Measurements from ENCODE around the gene LAMC1.

Gene LAMC1

DNA sequence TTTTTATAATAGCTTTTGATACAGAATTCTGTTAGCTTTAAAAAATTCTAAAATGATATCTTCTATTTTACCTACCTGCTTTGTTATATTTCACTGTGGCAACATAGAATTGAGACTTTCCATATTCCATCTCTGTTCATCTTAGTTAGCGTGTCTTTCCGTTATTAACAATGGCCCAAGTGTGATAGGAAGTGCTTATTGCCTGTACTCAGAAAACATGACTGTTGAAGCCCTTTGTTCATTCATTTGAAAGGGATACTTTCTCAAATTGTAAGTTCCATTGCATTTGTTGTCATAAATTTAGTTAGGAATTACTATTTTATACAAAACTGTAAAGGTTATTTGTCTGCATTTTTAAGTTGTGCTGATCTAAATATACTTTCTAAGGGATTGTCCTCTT is 73.1 kb downstream of the LAMC1 start:
- Histone ChIP-seq H3K36me3 (replicated peaks in 1 of 2; ENCODE audit: control insufficient read depth in 2 of 2, insufficient read depth in 2 of 2, low read length in 2 of 2) (peaks cover 0 to 23% of the 10 kb centered on the region in 2 donors), H3K9ac (ENCODE audit: low read depth, low read length, poor library complexity) (no peak overlapping the region), H3K4ac (ENCODE audit: low read length) (no peak overlapping the region), H3K4me1 (ENCODE audit: control insufficient read depth in 2 of 2, insufficient read depth in 1 of 2, low read depth in 1 of 2, low read length in 2 of 2) (peaks cover 13 to 17% of the 10 kb centered on the region in 2 donors), H2AFZ (ENCODE audit: low read length) (no peak overlapping the region), H3K79me1 (ENCODE audit: low read depth, low read length) (no peaks in the 10 kb centered on the region), H3K4me2 (ENCODE audit: insufficient read depth, low read length, poor library complexity, severe bottlenecking) (no peak overlapping the region), H2BK12ac (ENCODE audit: low read length) (no peak overlapping the region), H4K8ac (ENCODE audit: low read depth, low read length) (no peak overlapping the region), H3K14ac (ENCODE audit: low read length) (no peak overlapping the region), H3K18ac (ENCODE audit: low read length) (no peak overlapping the region), H4K91ac (ENCODE audit: low read depth, low read length, poor library complexity) (no peak overlapping the region), H3K9me3 (replicated peaks in 1 of 2; ENCODE audit: control insufficient read depth in 2 of 2, insufficient read depth in 1 of 2, low read depth in 1 of 2, low read length in 2 of 2) (no peaks in the 10 kb centered on the region), H3K27me3 (ENCODE audit: control insufficient read depth in 3 of 3, insufficient read depth in 3 of 3, low read depth in 1 of 3, low read length in 3 of 3) (no peaks in the 10 kb centered on the region), H3K23ac (ENCODE audit: low read depth, low read length, poor library complexity) (no peak overlapping the region), H3K4me3 (ENCODE audit: low read length in 2 of 2) (no peak overlapping the region), H3K27ac (replicated peaks; ENCODE audit: low read length) (no peak overlapping the region), H2BK15ac (ENCODE audit: low read length) (no peak overlapping the region), H2BK120ac (ENCODE audit: low read depth, low read length) (no peak overlapping the region), H2AK5ac (ENCODE audit: low read depth, low read length) (no peak overlapping the region), H2BK5ac (ENCODE audit: low read length) (no peak overlapping the region)
- DNase-seq (ENCODE audit: low spot score), result no peak
- no CpG with 5 or more reads among the region's 2 CpGs for WGBS, 2 donors (ENCODE audit: extremely low coverage in 2 of 2, insufficient read length in 2 of 2, insufficient replicate concordance in 1 of 2)

DNA sequence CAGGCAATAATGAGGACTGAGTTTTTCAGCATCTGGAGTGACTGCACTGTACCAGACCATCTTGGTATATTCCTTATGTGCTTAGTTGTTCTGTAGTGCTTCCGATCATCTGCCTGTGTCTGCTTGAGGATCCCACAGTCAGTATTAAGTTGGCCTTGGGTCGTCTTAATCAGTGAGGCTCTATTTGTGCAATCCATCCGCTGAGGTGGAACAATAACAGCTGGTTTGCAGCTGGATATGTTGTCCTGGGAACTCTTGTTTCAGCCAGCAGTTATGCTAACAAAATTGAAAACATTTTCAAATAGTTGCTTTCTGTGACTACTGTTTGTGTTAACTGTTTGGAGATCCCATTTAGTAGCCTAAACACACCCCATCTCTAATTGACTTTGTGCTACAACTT is 73.7 kb downstream of the LAMC1 start:
- Histone ChIP-seq H3K27ac (replicated peaks; ENCODE audit: low read length) (no peak overlapping the region), H2BK120ac (ENCODE audit: low read depth, low read length) (no peak overlapping the region), H2BK12ac (ENCODE audit: low read length) (peak overlapping the region; percentile 41), H3K79me1 (ENCODE audit: low read depth, low read length) (no peaks in the 10 kb centered on the region), H3K14ac (ENCODE audit: low read length) (no peak overlapping the region), H3K9ac (ENCODE audit: low read depth, low read length, poor library complexity) (no peak overlapping the region), H2BK5ac (ENCODE audit: low read length) (no peak overlapping the region), H2AFZ (ENCODE audit: low read length) (no peak overlapping the region), H3K4ac (ENCODE audit: low read length) (no peak overlapping the region), H3K36me3 (replicated peaks in 1 of 2; ENCODE audit: control insufficient read depth in 2 of 2, insufficient read depth in 2 of 2, low read length in 2 of 2) (peaks cover 0 to 20% of the 10 kb centered on the region in 2 donors), H3K4me2 (ENCODE audit: insufficient read depth, low read length, poor library complexity, severe bottlenecking) (no peak overlapping the region), H2BK15ac (ENCODE audit: low read length) (no peak overlapping the region), H2AK5ac (ENCODE audit: low read depth, low read length) (no peak overlapping the region), H3K4me1 (ENCODE audit: control insufficient read depth in 2 of 2, insufficient read depth in 1 of 2, low read depth in 1 of 2, low read length in 2 of 2) (peaks cover 9 to 21% of the 10 kb centered on the region in 2 donors), H3K9me3 (replicated peaks in 1 of 2; ENCODE audit: control insufficient read depth in 2 of 2, insufficient read depth in 1 of 2, low read depth in 1 of 2, low read length in 2 of 2) (no peaks in the 10 kb centered on the region), H3K4me3 (ENCODE audit: low read length in 2 of 2) (no peak overlapping the region), H3K27me3 (ENCODE audit: control insufficient read depth in 3 of 3, insufficient read depth in 3 of 3, low read depth in 1 of 3, low read length in 3 of 3) (no peaks in the 10 kb centered on the region), H4K8ac (ENCODE audit: low read depth, low read length) (no peak overlapping the region), H3K23ac (ENCODE audit: low read depth, low read length, poor library complexity) (no peak overlapping the region), H4K91ac (ENCODE audit: low read depth, low read length, poor library complexity) (no peak overlapping the region), H3K18ac (ENCODE audit: low read length) (no peak overlapping the region)
- no CpG with 5 or more reads among the region's 3 CpGs for WGBS, 2 donors (ENCODE audit: extremely low coverage in 2 of 2, insufficient read length in 2 of 2, insufficient replicate concordance in 1 of 2)
- no peak for DNase-seq (ENCODE audit: low spot score)

DNA sequence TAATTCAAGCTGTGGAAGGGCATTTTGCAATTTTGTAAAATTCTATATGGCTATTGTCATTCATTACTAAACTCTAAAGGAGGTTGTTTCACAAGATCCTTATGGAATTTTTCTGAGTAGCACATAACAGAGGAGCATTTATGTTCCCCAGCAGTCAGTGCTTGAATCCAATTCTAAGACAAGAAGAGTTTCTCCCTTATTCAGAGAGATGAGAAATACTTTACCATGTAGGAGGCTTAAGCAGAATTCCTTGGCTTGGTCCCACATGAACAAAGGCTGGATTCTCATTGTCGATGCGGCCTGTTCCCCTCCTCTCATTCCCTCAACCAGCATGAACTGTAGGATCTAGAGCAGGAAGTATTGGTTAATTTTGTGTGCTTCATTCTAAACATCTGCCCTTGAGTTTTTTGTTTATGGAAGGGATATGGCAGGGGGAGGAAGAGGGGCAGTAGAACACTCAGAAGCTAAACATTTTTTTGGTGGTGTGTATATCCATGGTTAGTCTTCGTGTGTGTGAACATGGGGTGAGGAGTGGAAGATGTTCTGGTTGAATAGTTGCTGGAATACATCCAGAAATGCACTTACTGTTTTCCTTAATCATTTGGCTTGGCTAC is 74.3 kb downstream of the LAMC1 start:
- Histone ChIP-seq H3K36me3 (replicated peaks in 1 of 2; ENCODE audit: control insufficient read depth in 2 of 2, insufficient read depth in 2 of 2, low read length in 2 of 2) (peaks cover 0 to 20% of the 10 kb centered on the region in 2 donors), H3K9ac (ENCODE audit: low read depth, low read length, poor library complexity) (no peak overlapping the region), H3K27me3 (ENCODE audit: control insufficient read depth in 3 of 3, insufficient read depth in 3 of 3, low read depth in 1 of 3, low read length in 3 of 3) (no peaks in the 10 kb centered on the region), H3K4me3 (ENCODE audit: low read length in 2 of 2) (no peak overlapping the region), H3K14ac (ENCODE audit: low read length) (no peak overlapping the region), H3K18ac (ENCODE audit: low read length) (no peak overlapping the region), H2BK15ac (ENCODE audit: low read length) (no peak overlapping the region), H2BK12ac (ENCODE audit: low read length) (no peak overlapping the region), H3K4ac (ENCODE audit: low read length) (no peak overlapping the region), H3K79me1 (ENCODE audit: low read depth, low read length) (no peaks in the 10 kb centered on the region), H2BK120ac (ENCODE audit: low read depth, low read length) (no peak overlapping the region), H3K27ac (replicated peaks; ENCODE audit: low read length) (no peak overlapping the region), H4K8ac (ENCODE audit: low read depth, low read length) (no peak overlapping the region), H3K4me1 (ENCODE audit: control insufficient read depth in 2 of 2, insufficient read depth in 1 of 2, low read depth in 1 of 2, low read length in 2 of 2) (peaks cover 9 to 22% of the 10 kb centered on the region in 2 donors), H3K9me3 (replicated peaks in 1 of 2; ENCODE audit: control insufficient read depth in 2 of 2, insufficient read depth in 1 of 2, low read depth in 1 of 2, low read length in 2 of 2) (no peaks in the 10 kb centered on the region), H4K91ac (ENCODE audit: low read depth, low read length, poor library complexity) (no peak overlapping the region), H3K4me2 (ENCODE audit: insufficient read depth, low read length, poor library complexity, severe bottlenecking) (no peak overlapping the region), H2AFZ (ENCODE audit: low read length) (no peak overlapping the region), H2BK5ac (ENCODE audit: low read length) (no peak overlapping the region), H3K23ac (ENCODE audit: low read depth, low read length, poor library complexity) (no peak overlapping the region), H2AK5ac (ENCODE audit: low read depth, low read length) (no peak overlapping the region)
- no CpG with 5 or more reads among the region's 3 CpGs for WGBS, 2 donors (ENCODE audit: extremely low coverage in 2 of 2, insufficient read length in 2 of 2, insufficient replicate concordance in 1 of 2)
- DNase-seq (ENCODE audit: low spot score), result no peak

DNA sequence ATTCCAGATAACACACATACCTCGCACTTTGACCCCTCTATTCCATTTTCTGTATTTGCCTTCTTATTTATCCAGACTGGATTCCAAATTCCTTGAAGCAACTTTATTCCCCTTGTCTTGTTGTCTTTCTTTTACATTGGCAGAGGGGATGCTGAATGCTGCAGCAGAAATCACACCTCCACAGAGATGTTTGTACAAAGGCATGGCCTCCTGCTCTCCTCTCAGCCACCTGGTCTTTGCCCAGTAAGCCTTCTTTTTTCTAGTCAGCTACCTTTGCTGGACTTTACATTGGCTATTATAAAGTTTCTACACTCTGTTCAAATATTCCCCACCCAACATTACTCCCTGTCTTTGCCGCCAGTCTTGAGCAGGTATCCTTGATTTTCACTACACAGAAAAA is 75.1 kb downstream of the LAMC1 start:
- Histone ChIP-seq H2BK5ac (ENCODE audit: low read length) (no peak overlapping the region), H3K18ac (ENCODE audit: low read length) (no peak overlapping the region), H3K79me1 (ENCODE audit: low read depth, low read length) (no peaks in the 10 kb centered on the region), H2BK15ac (ENCODE audit: low read length) (no peak overlapping the region), H3K4ac (ENCODE audit: low read length) (no peak overlapping the region), H3K27ac (replicated peaks; ENCODE audit: low read length) (no peak overlapping the region), H3K9ac (ENCODE audit: low read depth, low read length, poor library complexity) (no peak overlapping the region), H4K8ac (ENCODE audit: low read depth, low read length) (no peak overlapping the region), H3K9me3 (replicated peaks in 1 of 2; ENCODE audit: control insufficient read depth in 2 of 2, insufficient read depth in 1 of 2, low read depth in 1 of 2, low read length in 2 of 2) (no peaks in the 10 kb centered on the region), H2AFZ (ENCODE audit: low read length) (no peak overlapping the region), H2BK120ac (ENCODE audit: low read depth, low read length) (no peak overlapping the region), H3K23ac (ENCODE audit: low read depth, low read length, poor library complexity) (no peak overlapping the region), H4K91ac (ENCODE audit: low read depth, low read length, poor library complexity) (no peak overlapping the region), H3K4me2 (ENCODE audit: insufficient read depth, low read length, poor library complexity, severe bottlenecking) (no peak overlapping the region), H3K4me1 (ENCODE audit: control insufficient read depth in 2 of 2, insufficient read depth in 1 of 2, low read depth in 1 of 2, low read length in 2 of 2) (peaks cover 9 to 22% of the 10 kb centered on the region in 2 donors), H2AK5ac (ENCODE audit: low read depth, low read length) (no peak overlapping the region), H2BK12ac (ENCODE audit: low read length) (no peak overlapping the region), H3K14ac (ENCODE audit: low read length) (no peak overlapping the region), H3K27me3 (ENCODE audit: control insufficient read depth in 3 of 3, insufficient read depth in 3 of 3, low read depth in 1 of 3, low read length in 3 of 3) (no peaks in the 10 kb centered on the region), H3K4me3 (ENCODE audit: low read length in 2 of 2) (no peak overlapping the region), H3K36me3 (replicated peaks in 1 of 2; ENCODE audit: control insufficient read depth in 2 of 2, insufficient read depth in 2 of 2, low read length in 2 of 2) (peaks cover 2 to 28% of the 10 kb centered on the region in 2 donors)
- WGBS, 2 donors (ENCODE audit: extremely low coverage in 2 of 2, insufficient read length in 2 of 2, insufficient replicate concordance in 1 of 2), result no CpG with 5 or more reads among the region's 2 CpGs
- no peak for DNase-seq (ENCODE audit: low spot score)

Data from neuronal stem cell (in vitro differentiated cells).